Activated CD8-positive, alpha-beta memory T cell treated with anti-CD3 and anti-CD28 coated beads for 36 hours (primary cell): Measurements from ENCODE around the gene GP1BB. TPM values are rescaled to one million over a fixed set of nuclear protein-coding genes. Genes with fewer than 3 reads are reported as not detected.

ENCODE experiments used
- CTCF ChIA-PET: fragments of 350-600 bp; sonication (Branson Sonifier 250); formaldehyde crosslinking; loops from one replicate; lab custom pipeline; 2021; ENCODE audit warnings: antibody characterized with exemption; lab: Charles Lee
- POLR2A ChIA-PET: fragments of 350-600 bp; sonication (Branson Sonifier 250); formaldehyde crosslinking; loops from one replicate; lab custom pipeline; 2021; ENCODE audit warnings: antibody characterized with exemption; lab: Charles Lee
- total RNA-seq, 2 experiments: library from RNA; stranded (reverse); gene quantifications; one replicate each; pipeline ENCODE4 v1.2.3, GENCODE V29; 2021

The GP1BB gene
- total RNA-seq, 2 experiments from 2014 or later = 0.15 TPM; not detected in 1

GRCh38 chr22:19765477-19766239 is 42.3 kb downstream of the GP1BB start:
- ChIA-PET POLR2A (no interaction called here), CTCF (interaction anchor here (1.7 kb wide), 1 partner anchor 35 kb away, joined by 6 read pairs; no protein-coding TSS in a partner anchor)

GRCh38 chr22:19766240-19766510 is 42.8 kb downstream of the GP1BB start:
- CTCF ChIA-PET = interaction anchor here (1.7 kb wide), 1 partner anchor 35 kb away, joined by 6 read pairs; no protein-coding TSS in a partner anchor
- POLR2A ChIA-PET = no interaction called here

GRCh38 chr22:19766511-19767426 is 43.4 kb downstream of the GP1BB start:
- CTCF ChIA-PET = interaction anchor here (0.6 to 1.7 kb wide), 3 partner anchors 10 to 280 kb away, joined by 3 to 6 read pairs (median 3); no protein-coding TSS in a partner anchor
- POLR2A ChIA-PET = no interaction called here

GRCh38 chr22:19767427-19768341 is 44.3 kb downstream of the GP1BB start:
- POLR2A ChIA-PET = no interaction called here
- CTCF ChIA-PET = interaction anchor here (0.6 to 1.0 kb wide), 2 partner anchors 9 to 280 kb away, joined by 3 read pairs; no protein-coding TSS in a partner anchor

DNA sequence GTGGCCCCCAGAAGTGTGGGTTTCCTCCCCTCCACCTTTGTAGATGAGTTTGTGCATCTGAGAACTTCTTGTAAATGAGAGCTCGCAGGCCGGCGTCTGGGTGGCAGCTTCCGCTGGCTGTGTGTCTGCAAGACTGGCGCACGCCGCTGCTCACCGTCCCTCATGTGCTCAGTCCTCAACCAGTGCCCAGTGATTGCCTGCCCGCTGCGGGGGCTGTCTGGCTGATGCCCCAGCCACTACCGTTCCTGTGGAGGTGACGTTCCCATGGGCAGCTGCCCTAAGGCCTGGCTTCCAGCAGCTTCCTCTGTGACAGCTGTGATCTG is 46.0 kb downstream of the GP1BB start:
- ChIA-PET POLR2A (no interaction called here), CTCF (no interaction called here)

GRCh38 chr22:19770349-19771220 is 47.2 kb downstream of the GP1BB start:
- POLR2A ChIA-PET = no interaction called here
- CTCF ChIA-PET = no interaction called here

- CTCF ChIA-PET = interaction anchor here (1.9 kb wide), 1 partner anchor 42 kb away, joined by 9 read pairs; no protein-coding TSS in a partner anchor
- POLR2A ChIA-PET = no interaction called here
Observed at GRCh38 chr22:19772422-19772672, 49.0 kb downstream of the GP1BB start.

DNA sequence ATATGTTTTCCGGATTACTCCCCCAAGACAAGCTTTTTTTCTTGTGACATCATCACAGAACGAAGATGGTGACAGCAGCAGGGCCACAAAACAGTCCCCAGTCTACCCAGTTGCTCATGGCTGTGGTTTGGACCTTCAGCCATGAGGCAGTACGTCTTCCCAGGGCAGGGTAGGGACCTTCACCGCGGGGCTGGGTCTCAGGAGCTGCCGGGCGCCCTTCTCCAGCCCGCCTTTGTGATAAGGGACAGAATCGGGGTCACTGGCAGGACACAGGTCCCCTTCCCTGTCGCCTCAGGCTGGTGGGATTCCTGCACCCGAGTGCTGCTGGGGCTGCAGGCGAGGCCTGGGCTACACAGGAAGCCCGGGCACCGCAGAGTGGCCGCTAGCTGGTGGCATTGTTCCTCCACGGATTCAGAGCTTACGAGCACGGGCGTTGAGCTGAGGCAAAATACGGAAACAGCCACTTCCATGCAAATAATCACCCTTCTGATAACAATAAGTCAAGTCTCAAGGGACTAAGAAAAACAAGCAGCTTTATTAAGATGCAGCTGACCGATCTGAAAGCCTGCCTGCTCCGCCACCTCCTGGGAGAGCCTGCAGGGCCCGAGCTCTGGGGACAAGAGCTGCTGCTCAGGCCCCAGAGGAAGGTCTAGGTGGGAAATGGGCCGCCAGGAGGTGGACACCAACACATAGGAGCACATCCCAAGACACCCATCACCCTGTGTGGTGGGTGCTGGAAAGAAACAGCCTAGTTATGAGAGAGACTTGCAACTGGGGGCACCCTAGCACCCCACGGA is 49.5 kb downstream of the GP1BB start:
- ChIA-PET POLR2A (no interaction called here), CTCF (interaction anchor here (0.6 to 1.9 kb wide), 2 partner anchors 42 to 93 kb away, joined by 4 to 9 read pairs; no protein-coding TSS in a partner anchor)

DNA sequence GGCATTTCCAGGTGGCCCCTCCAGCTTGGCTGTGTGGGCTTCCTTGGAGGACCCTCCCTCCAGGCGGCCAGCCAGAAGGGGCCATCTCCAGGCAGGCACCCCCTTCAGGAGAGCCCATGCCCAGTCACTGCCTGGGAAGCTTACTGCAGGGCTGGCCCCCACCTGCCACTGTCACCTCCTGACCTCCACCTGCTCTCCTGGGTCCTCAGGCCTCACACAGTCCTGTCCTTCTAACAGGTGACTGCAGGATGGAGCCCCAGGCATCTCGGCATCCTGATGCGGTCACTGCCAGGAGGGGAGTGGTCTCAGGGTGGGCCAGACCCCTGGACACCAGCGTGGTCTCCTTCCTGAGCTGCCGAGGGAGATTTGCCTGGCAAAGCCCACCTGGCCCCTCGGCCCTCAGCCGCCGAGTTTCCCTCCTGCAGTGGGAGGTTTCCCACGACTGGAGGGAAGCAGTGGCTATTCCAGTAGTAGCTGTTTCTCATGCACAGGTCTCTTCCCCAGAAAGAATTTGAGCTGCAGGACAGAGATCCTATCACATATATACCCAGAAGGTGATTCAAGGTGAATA is 50.2 kb downstream of the GP1BB start:
- ChIA-PET CTCF (interaction anchor here (0.6 to 1.9 kb wide), 2 partner anchors 43 to 93 kb away, joined by 4 to 9 read pairs; no protein-coding TSS in a partner anchor), POLR2A (no interaction called here)

Other genes starting within 250 kb of the GP1BB start
- gene UFD1, start 244.3 kb upstream of the GP1BB start, total RNA-seq = 10 to 100 TPM; 88.1 to 90.1 TPM
- gene CDC45, start 243.6 kb upstream of the GP1BB start, total RNA-seq = 100 to 1,000 TPM; 114 to 115 TPM
- not detected for gene CLDN5, start 199.1 kb upstream of the GP1BB start, total RNA-seq
- under 1 TPM; 0.38 to 0.86 TPM for gene SEPTIN5, start 9.0 kb upstream of the GP1BB start, total RNA-seq
- not detected for gene TBX1, start 37.2 kb downstream of the GP1BB start, total RNA-seq
- 10 to 100 TPM; 17.1 to 17.3 TPM for gene GNB1L, start 131.3 kb downstream of the GP1BB start, total RNA-seq
- 10 to 100 TPM; 17.9 to 20.6 TPM for gene RTL10, start 131.3 kb downstream of the GP1BB start, total RNA-seq
- 10 to 100 TPM; 92.1 to 96.2 TPM for gene COMT, start 218.2 kb downstream of the GP1BB start, total RNA-seq
- gene TXNRD2, start 218.3 kb downstream of the GP1BB start, total RNA-seq = 10 to 100 TPM; 24.9 to 29.2 TPM